NCI-H1436 (cell line): ENCODE measurements around the gene OR4A15.

Source experiments
- DNase-seq: peaks from one replicate; lab custom pipeline; 2025; lab: John Stamatoyannopoulos, UW

Gene OR4A15

DNA sequence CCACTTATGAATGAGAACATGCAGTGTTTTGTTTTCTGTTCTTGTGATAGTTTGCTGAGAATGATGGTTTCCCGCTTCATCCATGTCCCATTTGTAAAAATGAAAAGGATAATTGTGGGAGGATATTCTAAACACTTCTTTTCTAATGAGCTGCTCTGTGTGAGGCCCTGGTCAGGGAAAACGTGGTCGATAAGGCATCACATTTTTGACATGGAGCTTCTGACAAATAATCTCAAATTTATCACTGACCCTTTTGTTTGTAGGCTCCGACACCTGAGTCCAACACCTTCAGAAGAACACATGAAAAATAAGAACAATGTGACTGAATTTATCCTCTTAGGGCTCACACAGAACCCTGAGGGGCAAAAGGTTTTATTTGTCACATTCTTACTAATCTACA, at the start of gene OR4A15:
TSS of gene OR4A15 (plus strand) at position 301 of the 400 bp plus-strand sequence. CDS start at position 301, 0 bp downstream.
- DNase-seq = no peak

- no peak for DNase-seq
Observed at GRCh38 chr11:55324500-55324899, 43.3 kb upstream of the OR4A15 start.

GRCh38 chr11:55342901-55343300, 24.9 kb upstream of the OR4A15 start, which contains the start of gene OR4A16:
TSS of gene OR4A16 (plus strand) at chr11:55343201. CDS start at chr11:55343201, 0 bp downstream.
- no peak for DNase-seq

DNA sequence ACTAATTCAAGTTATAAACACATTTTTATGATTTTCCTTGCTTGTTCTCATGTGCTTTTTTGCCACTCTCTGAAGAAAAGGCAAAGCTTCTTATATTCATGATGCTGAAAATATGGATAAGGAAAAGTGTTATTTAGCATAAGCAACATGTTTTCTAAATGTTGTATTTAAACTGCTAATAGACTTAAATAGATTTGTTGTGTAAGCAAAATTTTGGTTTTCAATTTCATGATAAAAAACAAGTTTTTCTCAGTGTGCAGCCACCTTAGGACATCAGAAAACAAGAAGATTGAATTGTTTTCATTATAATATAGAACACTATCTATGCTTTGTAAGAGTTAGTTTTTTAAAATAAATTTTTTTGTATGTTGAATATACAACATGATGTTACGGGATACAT, 22.5 kb upstream of the OR4A15 start:
- no peak for DNase-seq

- DNase-seq = no peak
Observed at GRCh38 chr11:55349032-55349431, 18.7 kb upstream of the OR4A15 start.

GRCh38 chr11:55357560-55358184, 10.1 kb upstream of the OR4A15 start:
- no peak for DNase-seq

DNA sequence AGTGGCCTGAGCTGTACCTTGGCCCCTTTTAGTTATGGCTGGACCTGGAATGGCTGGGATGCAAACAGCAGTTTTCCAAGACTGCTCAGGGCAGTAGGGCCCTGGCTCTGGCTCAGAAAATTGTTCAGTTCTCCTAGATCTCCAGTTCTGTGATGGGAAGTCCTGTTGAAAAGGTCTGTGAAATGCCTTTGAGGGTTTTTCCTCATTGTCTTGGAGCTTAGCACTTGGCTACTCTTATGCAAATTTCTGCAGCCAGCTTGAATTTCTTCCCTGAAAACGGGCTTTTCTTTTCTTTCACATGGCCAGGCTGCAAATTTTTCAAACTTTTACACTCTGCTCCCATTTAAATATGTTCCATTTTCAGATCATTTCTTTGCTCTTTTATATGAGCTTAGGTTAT, 33.2 kb downstream of the OR4A15 start:
- no peak for DNase-seq
